WTC11 (cell line): ENCODE measurements around the gene ARVCF. TPM values are rescaled to one million over a fixed set of nuclear protein-coding genes. Genes with fewer than 3 reads are reported as not detected.

Source experiments
- ATAC-seq: fragments of 200-7000 bp; cut with Tn5 transposase; 2 replicates; pipeline ENCODE4 v1.10.0; 2021; ENCODE audit warnings: mild to moderate bottlenecking, moderate library complexity
- CTCF ChIA-PET: fragments of 300-600 bp; sonication (Branson Sonifier 250); formaldehyde crosslinking; loops from one replicate; lab custom pipeline; 2021; ENCODE audit warnings: antibody characterized with exemption; lab: Charles Lee
- POLR2A ChIA-PET: fragments of 350-600 bp; sonication (Branson Sonifier 250); formaldehyde crosslinking; loops from one replicate; lab custom pipeline; 2021; ENCODE audit warnings: antibody characterized with exemption; lab: Charles Lee
- DNase-seq: peaks from one replicate; pipeline ENCODE4 v3.0.0; 2021; ENCODE audit warnings: low spot score
- H3K27ac Mint-ChIP-seq: 2 replicates; pipeline ENCODE4 v1.8.0; 2021; ENCODE audit warnings: mixed read lengths
- H3K27me3 Mint-ChIP-seq: 2 replicates; pipeline ENCODE4 v1.8.0; 2021; ENCODE audit warnings: low read depth, mild to moderate bottlenecking, moderate library complexity, mixed read lengths
- H3K36me3 Mint-ChIP-seq: 2 replicates; pipeline ENCODE4 v1.8.0; 2021; ENCODE audit warnings: mixed read lengths
- H3K4me1 Mint-ChIP-seq: 2 replicates; pipeline ENCODE4 v1.8.0; 2022; ENCODE audit warnings: mixed read lengths
- H3K4me3 Mint-ChIP-seq: 2 replicates; pipeline ENCODE4 v1.8.0; 2021; ENCODE audit warnings: mild to moderate bottlenecking, moderate library complexity, mixed read lengths
- H3K9me3 Mint-ChIP-seq: 2 replicates; pipeline ENCODE4 v1.8.0; 2021; ENCODE audit warnings: mixed read lengths
- ATF3 ChIP-seq: sonication (generic); formaldehyde crosslinking; conservative IDR thresholded peaks from 2 replicates; pipeline ENCODE4 v1.8.1; 2022; ENCODE audit warnings: mild to moderate bottlenecking, missing genetic modification reagents
- E2F1 ChIP-seq: sonication (generic); formaldehyde crosslinking; IDR thresholded peaks from 2 replicates; pipeline ENCODE4 v1.8.0; 2022; ENCODE audit warnings: mild to moderate bottlenecking, missing genetic modification reagents
- ELF4 ChIP-seq: sonication (generic); formaldehyde crosslinking; IDR thresholded peaks from 2 replicates; pipeline ENCODE4 v1.8.1; 2022; ENCODE audit warnings: low read depth, mild to moderate bottlenecking, moderate library complexity, missing genetic modification reagents
- ETV6 ChIP-seq: sonication (generic); formaldehyde crosslinking; IDR thresholded peaks from 2 replicates; pipeline ENCODE4 v1.8.1; 2022; ENCODE audit warnings: mild to moderate bottlenecking, missing genetic modification reagents
- HMGA2 ChIP-seq: fragments of 250-450 bp; sonication (Bioruptor Pico); IDR thresholded peaks from 2 replicates; pipeline ENCODE4 v1.4.0; 2021; ENCODE audit warnings: mild to moderate bottlenecking, moderate library complexity
- IRF2 ChIP-seq: sonication (generic); formaldehyde crosslinking; IDR thresholded peaks from 2 replicates; pipeline ENCODE4 v1.8.0; 2022; ENCODE audit warnings: low read depth, missing genetic modification reagents, borderline replicate concordance
- MLX ChIP-seq: sonication (generic); formaldehyde crosslinking; IDR thresholded peaks from 2 replicates; pipeline ENCODE4 v1.8.1; 2023; ENCODE audit warnings: mild to moderate bottlenecking, missing genetic modification reagents, moderate library complexity
- NR1H2 ChIP-seq: sonication (generic); formaldehyde crosslinking; IDR thresholded peaks from 2 replicates; pipeline ENCODE4 v1.9.0; 2021; ENCODE audit warnings: mild to moderate bottlenecking, moderate library complexity, missing genetic modification reagents
- NR2C2 ChIP-seq: sonication (generic); formaldehyde crosslinking; IDR thresholded peaks from 2 replicates; pipeline ENCODE4 v1.8.0; 2022; ENCODE audit warnings: mild to moderate bottlenecking, missing genetic modification reagents
- PRDM15 ChIP-seq: sonication (generic); formaldehyde crosslinking; IDR thresholded peaks from 2 replicates; pipeline ENCODE4 v1.8.0; 2022; ENCODE audit warnings: missing genetic modification reagents
- PREB ChIP-seq: sonication (generic); formaldehyde crosslinking; IDR thresholded peaks from 2 replicates; pipeline ENCODE4 v1.8.1; 2022; ENCODE audit warnings: mild to moderate bottlenecking, missing genetic modification reagents, moderate library complexity, borderline replicate concordance
- RELA ChIP-seq: sonication (generic); formaldehyde crosslinking; IDR thresholded peaks from 2 replicates; pipeline ENCODE4 v1.8.1; 2022; ENCODE audit warnings: missing genetic modification reagents, mild to moderate bottlenecking, borderline replicate concordance
- RORB ChIP-seq: fragments of 250-450 bp; sonication (Bioruptor Pico); IDR thresholded peaks from 2 replicates; pipeline ENCODE4 v1.9.0; 2021; ENCODE audit warnings: mild to moderate bottlenecking
- ZBTB21 ChIP-seq: sonication (generic); formaldehyde crosslinking; IDR thresholded peaks from 2 replicates; pipeline ENCODE4 v1.8.1; 2023; ENCODE audit warnings: mild to moderate bottlenecking, missing genetic modification reagents, borderline replicate concordance
- ZNF138 ChIP-seq: sonication (generic); formaldehyde crosslinking; conservative IDR thresholded peaks from 2 replicates; pipeline ENCODE4 v1.8.1; 2022; ENCODE audit warnings: mild to moderate bottlenecking, moderate library complexity, missing genetic modification reagents
- ZNF219 ChIP-seq: sonication (generic); formaldehyde crosslinking; IDR thresholded peaks from 2 replicates; pipeline ENCODE4 v1.8.0; 2023; ENCODE audit warnings: missing genetic modification reagents, mild to moderate bottlenecking, borderline replicate concordance
- ZNF416 ChIP-seq: fragments of 250-450 bp; sonication (Bioruptor Pico); IDR thresholded peaks from 2 replicates; pipeline ENCODE4 v1.9.0; 2021; ENCODE audit warnings: mild to moderate bottlenecking, inconsistent platforms
- total RNA-seq: library from RNA; stranded (reverse); gene quantifications from 3 replicates; pipeline ENCODE4 v1.2.3, GENCODE V29; 2021
- TF ChIP-seq, protein P1 (sequence below): sonication (generic); formaldehyde crosslinking; IDR thresholded peaks from 2 replicates; pipeline ENCODE4 v1.8.0; 2022; ENCODE audit warnings: mild to moderate bottlenecking, missing genetic modification reagents
- TF ChIP-seq, protein P2 (sequence below): fragments of 250-450 bp; sonication (Bioruptor Pico); IDR thresholded peaks from 2 replicates; pipeline ENCODE4 v1.9.0; 2021; ENCODE audit warnings: mild to moderate bottlenecking
- TF ChIP-seq, protein P3 (sequence below): sonication (generic); formaldehyde crosslinking; IDR thresholded peaks from 2 replicates; pipeline ENCODE4 v1.8.1; 2023; ENCODE audit warnings: mild to moderate bottlenecking, missing genetic modification reagents, moderate library complexity

The ARVCF gene
- total RNA-seq, 1 experiment from 2014 or later = 65.4 TPM

GRCh38 chr22:20002128-20002527, 14.5 kb downstream of the ARVCF start:
- Mint-ChIP-seq H3K27ac (no peak overlapping the region), H3K4me1 (peaks cover 26% of the 10 kb centered on the region), H3K4me3 (no peak overlapping the region), H3K27me3 (no peaks in the 10 kb centered on the region), H3K9me3 (peaks cover 27% of the 10 kb centered on the region), H3K36me3 (peaks cover 27% of the 10 kb centered on the region)
- TF ChIP-seq NR1H2 (CRISPR knock-in tag) (no peak), ZNF219 (CRISPR knock-in tag) (no peak), PRDM15 (no peak), ZBTB21 (CRISPR knock-in tag) (no peak), ZNF138 (CRISPR knock-in tag) (no peak)
- ChIA-PET POLR2A (interaction anchor here (1.0 kb wide), 1 partner anchor 28 kb away, joined by 3 read pairs; no protein-coding TSS in a partner anchor), CTCF (interaction anchor here (1.1 to 4.9 kb wide), 4 partner anchors 9 to 40 kb away, joined by 3 to 30 read pairs (median 8); no protein-coding TSS in a partner anchor)
- DNase-seq (no peak), ATAC-seq (no peak)

DNA sequence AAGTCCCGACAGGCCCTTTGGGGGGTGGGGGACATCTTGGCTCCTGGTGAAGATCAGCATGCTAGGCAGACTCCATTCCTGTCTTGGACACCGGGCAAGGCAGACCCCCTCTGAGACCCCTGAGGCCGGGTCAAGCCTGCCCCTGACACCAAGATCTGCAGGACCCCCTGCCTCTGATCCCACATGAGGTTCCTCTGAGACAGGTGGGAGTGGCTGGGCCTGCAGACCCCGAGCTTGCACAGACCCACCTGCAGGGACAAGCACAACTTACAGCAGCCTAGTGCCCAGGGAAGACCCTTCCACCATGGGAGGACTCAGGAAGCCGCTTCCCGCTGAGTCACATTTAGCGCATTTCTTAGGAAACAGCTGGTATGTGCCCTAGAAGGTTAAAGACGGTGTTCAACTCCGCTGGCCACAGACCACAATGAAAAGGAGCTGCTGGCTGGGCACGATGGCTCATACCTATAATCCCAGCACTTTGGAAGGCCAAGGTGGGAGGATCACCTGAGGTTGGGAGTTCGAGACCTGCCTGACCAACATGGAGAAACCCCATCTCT, 15.5 kb downstream of the ARVCF start:
- ChIA-PET POLR2A (no interaction called here), CTCF (interaction anchor here (1.3 to 4.9 kb wide), 3 partner anchors 10 to 14 kb away, joined by 5 to 30 read pairs (median 10); no protein-coding TSS in a partner anchor)
- no peak overlapping the region for H3K4me3 Mint-ChIP-seq
- TF ChIP-seq HMGA2 (CRISPR knock-in tag) (no peak), ETV6 (no peak), NR2C2 (no peak), PREB (CRISPR knock-in tag) (no peak), MLX (CRISPR knock-in tag) (no peak), ZNF219 (CRISPR knock-in tag) (no peak), RELA (no peak), ZNF416 (no peak), IRF2 (CRISPR knock-in tag) (no peak), ELF4 (CRISPR knock-in tag) (no peak), RORB (CRISPR knock-in tag) (no peak), ATF3 (CRISPR knock-in tag) (no peak), E2F1 (CRISPR knock-in tag) (no peak)
- TF ChIP-seq, protein P1, sequence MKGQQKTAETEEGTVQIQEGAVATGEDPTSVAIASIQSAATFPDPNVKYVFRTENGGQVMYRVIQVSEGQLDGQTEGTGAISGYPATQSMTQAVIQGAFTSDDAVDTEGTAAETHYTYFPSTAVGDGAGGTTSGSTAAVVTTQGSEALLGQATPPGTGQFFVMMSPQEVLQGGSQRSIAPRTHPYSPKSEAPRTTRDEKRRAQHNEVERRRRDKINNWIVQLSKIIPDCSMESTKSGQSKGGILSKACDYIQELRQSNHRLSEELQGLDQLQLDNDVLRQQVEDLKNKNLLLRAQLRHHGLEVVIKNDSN (CRISPR knock-in tag) = no peak
- TF ChIP-seq, protein P2, sequence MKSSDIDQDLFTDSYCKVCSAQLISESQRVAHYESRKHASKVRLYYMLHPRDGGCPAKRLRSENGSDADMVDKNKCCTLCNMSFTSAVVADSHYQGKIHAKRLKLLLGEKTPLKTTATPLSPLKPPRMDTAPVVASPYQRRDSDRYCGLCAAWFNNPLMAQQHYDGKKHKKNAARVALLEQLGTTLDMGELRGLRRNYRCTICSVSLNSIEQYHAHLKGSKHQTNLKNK = no peak
- TF ChIP-seq, protein P3, sequence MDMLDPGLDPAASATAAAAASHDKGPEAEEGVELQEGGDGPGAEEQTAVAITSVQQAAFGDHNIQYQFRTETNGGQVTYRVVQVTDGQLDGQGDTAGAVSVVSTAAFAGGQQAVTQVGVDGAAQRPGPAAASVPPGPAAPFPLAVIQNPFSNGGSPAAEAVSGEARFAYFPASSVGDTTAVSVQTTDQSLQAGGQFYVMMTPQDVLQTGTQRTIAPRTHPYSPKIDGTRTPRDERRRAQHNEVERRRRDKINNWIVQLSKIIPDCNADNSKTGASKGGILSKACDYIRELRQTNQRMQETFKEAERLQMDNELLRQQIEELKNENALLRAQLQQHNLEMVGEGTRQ (CRISPR knock-in tag) = no peak
- no peak overlapping the region for H3K27ac Mint-ChIP-seq
- DNase-seq (no peak), ATAC-seq (no peak)
- H3K36me3 Mint-ChIP-seq = peaks cover 27% of the 10 kb centered on the region
- peaks cover 26% of the 10 kb centered on the region for H3K4me1 Mint-ChIP-seq
- H3K9me3 Mint-ChIP-seq = peaks cover 27% of the 10 kb centered on the region
- no peaks in the 10 kb centered on the region for H3K27me3 Mint-ChIP-seq
